Vagina (tissue), 2 donors: ENCODE measurements around the gene FCHSD2.

Experiments used
- POLR2A ChIP-seq, 2 donors: fragments of 450-650 bp; IDR thresholded peaks; one replicate each; pipeline ENCODE4 v1.6.1; 2017; ENCODE audit warnings: antibody characterized with exemption in 2 of 2, mild to moderate bottlenecking in 2 of 2, moderate library complexity in 2 of 2
- POLR2AphosphoS5 ChIP-seq, 2 donors: sonication (generic); formaldehyde crosslinking; IDR thresholded peaks; one replicate each; pipeline ENCODE4 v1.9.0; 2017; ENCODE audit warnings: antibody characterized with exemption in 2 of 2, mild to moderate bottlenecking in 2 of 2, low read depth in 1 of 2; ENCODE audit not compliant: insufficient read depth in 1 of 2
- TF ChIP-seq, protein P1 (sequence below), 3 experiments: fragments of 450-650 bp in 2 of 3; fragments of 200-600 bp in 1 of 3; sonication (generic) in 1 of 3; IDR thresholded peaks; one replicate each; pipeline ENCODE4 v1.5.1; 2017 to 2019; ENCODE audit warnings: antibody characterized with exemption in 3 of 3, mild to moderate bottlenecking in 2 of 3, moderate library complexity in 2 of 3

DNA sequence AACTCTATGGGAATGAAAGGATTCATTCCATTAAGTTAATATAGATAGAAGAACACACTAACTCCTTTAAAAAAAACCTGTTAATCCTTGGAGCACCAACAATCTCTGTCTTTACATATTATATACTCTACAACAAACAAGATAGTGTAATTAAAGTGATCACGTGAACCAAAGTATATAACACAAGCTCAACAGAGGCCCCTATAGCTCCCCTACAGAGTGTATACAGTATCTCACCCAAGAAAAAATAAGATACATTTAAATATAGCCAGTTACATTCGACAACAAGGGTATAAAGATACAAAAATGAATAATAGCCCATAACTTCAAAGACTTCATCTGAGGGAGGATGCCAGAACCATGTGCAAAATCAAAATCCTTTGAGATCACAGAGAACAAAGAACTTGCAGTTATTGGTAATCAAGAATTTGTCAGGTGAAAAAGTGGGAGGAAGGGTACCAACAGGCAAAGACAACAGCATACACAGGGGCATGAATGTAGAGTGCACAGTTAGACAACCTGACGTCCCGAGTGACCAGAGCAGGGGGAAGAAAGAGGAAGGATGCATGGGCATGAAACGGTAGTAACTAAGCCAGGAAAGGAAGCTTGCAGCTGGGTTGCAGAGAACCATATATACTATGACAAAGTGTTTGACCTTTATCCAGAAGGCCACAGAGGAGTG is 4.7 kb downstream of the FCHSD2 start:
- no peak for TF ChIP-seq POLR2AphosphoS5 (IDR thresholded peaks at IDR 0.05; ENCODE audit: insufficient read depth in 1 of 2, low read depth in 1 of 2)
- TF ChIP-seq, protein P1, sequence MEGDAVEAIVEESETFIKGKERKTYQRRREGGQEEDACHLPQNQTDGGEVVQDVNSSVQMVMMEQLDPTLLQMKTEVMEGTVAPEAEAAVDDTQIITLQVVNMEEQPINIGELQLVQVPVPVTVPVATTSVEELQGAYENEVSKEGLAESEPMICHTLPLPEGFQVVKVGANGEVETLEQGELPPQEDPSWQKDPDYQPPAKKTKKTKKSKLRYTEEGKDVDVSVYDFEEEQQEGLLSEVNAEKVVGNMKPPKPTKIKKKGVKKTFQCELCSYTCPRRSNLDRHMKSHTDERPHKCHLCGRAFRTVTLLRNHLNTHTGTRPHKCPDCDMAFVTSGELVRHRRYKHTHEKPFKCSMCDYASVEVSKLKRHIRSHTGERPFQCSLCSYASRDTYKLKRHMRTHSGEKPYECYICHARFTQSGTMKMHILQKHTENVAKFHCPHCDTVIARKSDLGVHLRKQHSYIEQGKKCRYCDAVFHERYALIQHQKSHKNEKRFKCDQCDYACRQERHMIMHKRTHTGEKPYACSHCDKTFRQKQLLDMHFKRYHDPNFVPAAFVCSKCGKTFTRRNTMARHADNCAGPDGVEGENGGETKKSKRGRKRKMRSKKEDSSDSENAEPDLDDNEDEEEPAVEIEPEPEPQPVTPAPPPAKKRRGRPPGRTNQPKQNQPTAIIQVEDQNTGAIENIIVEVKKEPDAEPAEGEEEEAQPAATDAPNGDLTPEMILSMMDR (IDR thresholded peaks at IDR 0.05): no peak
- TF ChIP-seq POLR2A (IDR thresholded peaks at IDR 0.05): no peak
